ENCODE results near the gene CFTR.

CFTR gene

GRCh38 chr7:117445206-117445605 is 34.6 kb upstream of the CFTR start:
- H3K36me3 ChIP-seq (ENCODE audit: insufficient read depth, low read length), result no peaks in the 10 kb centered on the region
- H3F3A ChIP-seq (ENCODE audit: low read depth), result no peaks in the 10 kb centered on the region
- no peaks in the 10 kb centered on the region for H3K9me2 ChIP-seq (replicated peaks; ENCODE audit: low read depth, low read length)
- H3K4me2 ChIP-seq (ENCODE audit: low read depth, low read length, poor library complexity, severe bottlenecking), result no peak overlapping the region
- peaks cover 4% of the 10 kb centered on the region for H3K27me3 ChIP-seq (ENCODE audit: insufficient read depth, low read length, poor library complexity, severe bottlenecking)
- H3K9me3 ChIP-seq (ENCODE audit: insufficient read depth, low read depth, low read length), result no peaks in the 10 kb centered on the region
- H4K20me1 ChIP-seq (ENCODE audit: insufficient read depth, low read length, poor library complexity, severe bottlenecking), result no peaks in the 10 kb centered on the region
- TF ChIP-seq CTCF (conservative IDR thresholded peaks at IDR 0.05; ENCODE audit: low read length) (no peak), EZH2phosphoT487 (IDR thresholded peaks at IDR 0.05; ENCODE audit: borderline replicate concordance) (no peak)
- no peak overlapping the region for H2AFZ ChIP-seq (ENCODE audit: low read length)
- H3K4me1 ChIP-seq (ENCODE audit: insufficient read depth, low read length, poor library complexity, severe bottlenecking), result no peaks in the 10 kb centered on the region
- H3K79me2 ChIP-seq (ENCODE audit: insufficient read depth, low read length), result no peaks in the 10 kb centered on the region
- no peak overlapping the region for H3K9ac ChIP-seq (ENCODE audit: low read depth, low read length, poor library complexity, severe bottlenecking)
- no peak overlapping the region for H3K4me3 ChIP-seq (ENCODE audit: low read length, poor library complexity, severe bottlenecking)

- no peaks in the 10 kb centered on the region for H3K4me1 ChIP-seq (ENCODE audit: insufficient read depth, low read length, poor library complexity, severe bottlenecking)
- no peak overlapping the region for H2AFZ ChIP-seq (ENCODE audit: low read length)
- H3K27me3 ChIP-seq (ENCODE audit: insufficient read depth, low read length, poor library complexity, severe bottlenecking), result peaks cover 4% of the 10 kb centered on the region
- no peaks in the 10 kb centered on the region for H3F3A ChIP-seq (ENCODE audit: low read depth)
- H3K9ac ChIP-seq (ENCODE audit: low read depth, low read length, poor library complexity, severe bottlenecking), result no peak overlapping the region
- H4K20me1 ChIP-seq (ENCODE audit: insufficient read depth, low read length, poor library complexity, severe bottlenecking), result no peaks in the 10 kb centered on the region
- H3K36me3 ChIP-seq (ENCODE audit: insufficient read depth, low read length), result no peaks in the 10 kb centered on the region
- no peaks in the 10 kb centered on the region for H3K9me2 ChIP-seq (replicated peaks; ENCODE audit: low read depth, low read length)
- H3K79me2 ChIP-seq (ENCODE audit: insufficient read depth, low read length), result no peaks in the 10 kb centered on the region
- TF ChIP-seq EZH2phosphoT487 (IDR thresholded peaks at IDR 0.05; ENCODE audit: borderline replicate concordance), result no peak
- no peak for TF ChIP-seq CTCF (conservative IDR thresholded peaks at IDR 0.05; ENCODE audit: low read length)
- no peak overlapping the region for H3K4me2 ChIP-seq (ENCODE audit: low read depth, low read length, poor library complexity, severe bottlenecking)
- no peaks in the 10 kb centered on the region for H3K9me3 ChIP-seq (ENCODE audit: insufficient read depth, low read depth, low read length)
- H3K4me3 ChIP-seq (ENCODE audit: low read length, poor library complexity, severe bottlenecking), result no peak overlapping the region
Observed at GRCh38 chr7:117446220-117446815, 33.5 kb upstream of the CFTR start.

- H3K36me3 ChIP-seq (ENCODE audit: insufficient read depth, low read length), result no peaks in the 10 kb centered on the region
- TF ChIP-seq CTCF (conservative IDR thresholded peaks at IDR 0.05; ENCODE audit: low read length), result no peak
- no peak for TF ChIP-seq EZH2phosphoT487 (IDR thresholded peaks at IDR 0.05; ENCODE audit: borderline replicate concordance)
- H3F3A ChIP-seq (ENCODE audit: low read depth), result no peaks in the 10 kb centered on the region
- no peaks in the 10 kb centered on the region for H3K79me2 ChIP-seq (ENCODE audit: insufficient read depth, low read length)
- no peaks in the 10 kb centered on the region for H3K9me2 ChIP-seq (replicated peaks; ENCODE audit: low read depth, low read length)
- H3K9ac ChIP-seq (ENCODE audit: low read depth, low read length, poor library complexity, severe bottlenecking), result no peak overlapping the region
- no peaks in the 10 kb centered on the region for H3K4me1 ChIP-seq (ENCODE audit: insufficient read depth, low read length, poor library complexity, severe bottlenecking)
- H3K4me2 ChIP-seq (ENCODE audit: low read depth, low read length, poor library complexity, severe bottlenecking), result no peak overlapping the region
- H3K9me3 ChIP-seq (ENCODE audit: insufficient read depth, low read depth, low read length), result no peaks in the 10 kb centered on the region
- H3K4me3 ChIP-seq (ENCODE audit: low read length, poor library complexity, severe bottlenecking), result no peak overlapping the region
- peaks cover 4% of the 10 kb centered on the region for H3K27me3 ChIP-seq (ENCODE audit: insufficient read depth, low read length, poor library complexity, severe bottlenecking)
- H2AFZ ChIP-seq (ENCODE audit: low read length), result no peak overlapping the region
- H4K20me1 ChIP-seq (ENCODE audit: insufficient read depth, low read length, poor library complexity, severe bottlenecking), result no peaks in the 10 kb centered on the region
Observed at GRCh38 chr7:117448655-117449054, 31.2 kb upstream of the CFTR start.
